Hepatocyte (in vitro differentiated cells): ENCODE measurements around the gene FAAH2.

Source experiments
- CTCF ChIP-seq: fragments of 200-600 bp; sonication (generic); IDR thresholded peaks from 2 replicates; pipeline ENCODE4 v1.5.1; 2016; ENCODE audit warnings: antibody characterized with exemption, mild to moderate bottlenecking; ENCODE audit not compliant: poor library complexity
- EZH2 ChIP-seq: fragments of 200-600 bp; sonication (generic); IDR thresholded peaks from 2 replicates; pipeline ENCODE4 v1.6.1; 2016; ENCODE audit warnings: antibody characterized with exemption, mild to moderate bottlenecking, borderline replicate concordance
- EZH2phosphoT487 ChIP-seq: fragments of 200-600 bp; sonication (generic); IDR thresholded peaks from one replicate; pipeline ENCODE4 v1.6.1; 2018; ENCODE audit warnings: antibody characterized with exemption, mild to moderate bottlenecking, low read depth, moderate library complexity; ENCODE audit not compliant: unreplicated experiment, severe bottlenecking

- TF ChIP-seq CTCF (no peak), EZH2 (no peak), EZH2phosphoT487 (no peak)
Observed at GRCh38 chrX:57445832-57446231, 159.3 kb downstream of the FAAH2 start.
